Retinal pigment epithelial cell (primary cell): ENCODE results near the gene TMED1.

ENCODE experiments used
- DNase-seq: peaks from one replicate; pipeline ENCODE4 v3.0.0-alpha.2; 2010; ENCODE audit warnings: low read depth
- H3K4me3 ChIP-seq: 2 replicates; pipeline ENCODE4 v1.5.1; 2011; ENCODE audit warnings: mild to moderate bottlenecking, low read length, control low read depth, moderate library complexity
- CTCF ChIP-seq: conservative IDR thresholded peaks from 2 replicates; pipeline ENCODE4 v1.5.1; 2011; ENCODE audit warnings: low read depth, low read length, control low read depth, inconsistent platforms

TMED1 gene

GRCh38 chr19:10803252-10803651 is 32.8 kb downstream of the TMED1 start:
- no peak overlapping the region for H3K4me3 ChIP-seq
- TF ChIP-seq CTCF, result no peak
- no peak for DNase-seq

GRCh38 chr19:10802479-10802878 is 33.5 kb downstream of the TMED1 start:
- no peak for DNase-seq
- TF ChIP-seq CTCF, result no peak
- no peak overlapping the region for H3K4me3 ChIP-seq

- no peak for DNase-seq
- no peak for TF ChIP-seq CTCF
- H3K4me3 ChIP-seq, result no peak overlapping the region
Measured at GRCh38 chr19:10800488-10800887, 35.5 kb downstream of the TMED1 start.

- DNase-seq, result no peak
- TF ChIP-seq CTCF, result no peak
- no peak overlapping the region for H3K4me3 ChIP-seq
Measured at GRCh38 chr19:10797541-10798256, 38.3 kb downstream of the TMED1 start.

- TF ChIP-seq CTCF, result no peak
- no peak overlapping the region for H3K4me3 ChIP-seq
- no peak for DNase-seq
Measured at GRCh38 chr19:10797078-10797477, 38.9 kb downstream of the TMED1 start.

- TF ChIP-seq CTCF, result no peak
- DNase-seq, result no peak
- no peak overlapping the region for H3K4me3 ChIP-seq
Measured at GRCh38 chr19:10796653-10797052, 39.4 kb downstream of the TMED1 start.

GRCh38 chr19:10789866-10790265 is 46.1 kb downstream of the TMED1 start:
- no peak for TF ChIP-seq CTCF
- H3K4me3 ChIP-seq, result no peak overlapping the region
- DNase-seq, result no peak
